Measurements from ENCODE around the gene SLC35F1.

- no peak for TF ChIP-seq EP300 (IDR thresholded peaks at IDR 0.05)
- TF ChIP-seq CTCF (IDR thresholded peaks at IDR 0.05): no peak
These were observed 410.8 kb downstream of the SLC35F1 start for GRCh38 chr6:118317581-118318563.

All from upper lobe of left lung (tissue), 4 donors.